T-cell (primary cell): ENCODE data around the gene STK39. TPM values are rescaled to one million over a fixed set of nuclear protein-coding genes. Genes with fewer than 3 reads are reported as not detected.

Experiments
- ATAC-seq, 4 experiments: fragments of 200-7000 bp in 3 of 4; fragments of 150-1000 bp in 1 of 4; cut with Tn5 transposase; replicated peaks in 1 of 4; 1 replicate in 3 of 4; 2 replicates in 1 of 4; pipeline ENCODE4 v1.10.0; 2021; ENCODE audit warnings: moderate library complexity in 3 of 4, mild to moderate bottlenecking in 2 of 4, moderate number of reproducible peaks in 1 of 4
- CTCF ChIA-PET, 2 donors: fragments of 300-600 bp; sonication (Branson Sonifier 250); formaldehyde crosslinking; loops; one replicate each; lab custom pipeline; 2022; ENCODE audit warnings: antibody characterized with exemption in 2 of 2; lab: Charles Lee
- POLR2A ChIA-PET, 2 donors: fragments of 300-600 bp; sonication (Branson Sonifier 250); formaldehyde crosslinking; loops; one replicate each; lab custom pipeline; 2022; ENCODE audit warnings: antibody characterized with exemption in 2 of 2; lab: Charles Lee
- DNase-seq, 35 experiments: peaks; one replicate each; pipeline versions ENCODE4 v3.0.0 to v3.0.0-alpha.2; 2013 to 2023
- H3K27ac ChIP-seq: one replicate; pipeline ENCODE4 v1.5.1; 2013; ENCODE audit warnings: low read length
- H3K27me3 ChIP-seq, 2 experiments: replicated peaks in 1 of 2; 1 replicate in 1 of 2; 2 replicates in 1 of 2; pipeline versions ENCODE4 v1.6.1 to v1.7.0; 2013; ENCODE audit warnings: low read length in 1 of 2, mixed read lengths in 1 of 2; ENCODE audit not compliant: control insufficient read depth in 2 of 2, insufficient read depth in 2 of 2; ENCODE audit errors: extremely low read depth in 1 of 2
- H3K36me3 ChIP-seq, 2 donors: 1 replicate in 1 of 2; 2 replicates in 1 of 2; pipeline versions ENCODE4 v1.6.1 to v1.7.0; 2013; ENCODE audit warnings: low read length in 1 of 2; ENCODE audit not compliant: control insufficient read depth in 2 of 2, insufficient read depth in 1 of 2; ENCODE audit errors: extremely low read depth in 1 of 2
- H3K4me1 ChIP-seq, 2 experiments: 1 replicate in 1 of 2; 2 replicates in 1 of 2; pipeline versions ENCODE4 v1.6.1 to v1.7.0; 2013; ENCODE audit warnings: low read length in 2 of 2, mixed read lengths in 1 of 2; ENCODE audit not compliant: insufficient read depth in 2 of 2, control insufficient read depth in 1 of 2; ENCODE audit errors: extremely low read depth in 1 of 2
- H3K4me3 ChIP-seq, 2 donors: 1 replicate in 1 of 2; 2 replicates in 1 of 2; pipeline versions ENCODE4 v1.5.1 to v1.7.0; 2013; ENCODE audit warnings: mild to moderate bottlenecking in 2 of 2, low read length in 1 of 2, moderate library complexity in 1 of 2; ENCODE audit not compliant: control insufficient read depth in 1 of 2; ENCODE audit errors: extremely low read depth in 1 of 2
- H3K9me3 ChIP-seq: 2 replicates; pipeline ENCODE4 v1.7.0; 2013
- H3K27ac Mint-ChIP-seq, 2 donors: one replicate each; pipeline ENCODE4 v1.8.0; 2020 to 2021; ENCODE audit warnings: mild to moderate bottlenecking in 2 of 2, mixed read lengths in 2 of 2
- H3K27me3 Mint-ChIP-seq, 2 donors: one replicate each; pipeline ENCODE4 v1.8.0; 2021 to 2022; ENCODE audit warnings: mixed read lengths in 2 of 2
- H3K36me3 Mint-ChIP-seq: one replicate; pipeline ENCODE4 v1.8.0; 2021; ENCODE audit warnings: mixed read lengths
- H3K4me1 Mint-ChIP-seq, 3 donors: one replicate each; pipeline ENCODE4 v1.8.0; 2020 to 2022; ENCODE audit warnings: mixed read lengths in 3 of 3, mild to moderate bottlenecking in 1 of 3
- H3K4me3 Mint-ChIP-seq, 3 donors: one replicate each; pipeline ENCODE4 v1.8.0; 2020 to 2022; ENCODE audit warnings: mild to moderate bottlenecking in 3 of 3, mixed read lengths in 3 of 3, moderate library complexity in 3 of 3
- H3K9me3 Mint-ChIP-seq, 3 donors: one replicate each; pipeline ENCODE4 v1.8.0; 2020 to 2022; ENCODE audit warnings: mixed read lengths in 3 of 3
- whole genome bisulfite sequencing: methylation state at CpG from one replicate; pipeline ENCODE4 v1.1.5; 2013; ENCODE audit warnings: missing lambda C conversion rate; ENCODE audit not compliant: insufficient coverage; 5-methylcytosine and 5-hydroxymethylcytosine counted together
- total RNA-seq, 35 experiments: library from RNA in 6 of 35; stranded (reverse) in 6 of 35; fragments of 120-200 nt in 1 of 35; gene quantifications; one replicate each; pipeline versions ENCODE4 v1.2.1 to v1.2.4 and lab custom pipeline; 2013 to 2026

Gene STK39
- total RNA-seq, 5 donors from 2014 or later (not counting 1 experiment from before 2014, with no cell fraction given): 15.4 to 25.8 (median 21.0) TPM

GRCh38 chr2:168194784-168195522, 52.4 kb downstream of the STK39 start:
- Mint-ChIP-seq H3K4me3 (peak overlapping the region; percentile 46 to 67 (median 47)), H3K27me3 (no peaks in the 10 kb centered on the region), H3K4me1 (peaks cover 69 to 89% (median 84%) of the 10 kb centered on the region in 3 donors), H3K27ac (peak overlapping the region; percentile 89 to 95), H3K36me3 (peaks cover 2% of the 10 kb centered on the region), H3K9me3 (no peaks in the 10 kb centered on the region)
- ChIA-PET CTCF (interaction anchor here in 1 of 2 donors (0.8 to 1.1 kb wide), 4 partner anchors 19 to 85 kb away, joined by 3 read pairs; no protein-coding TSS in a partner anchor), POLR2A (interaction anchor here (0.5 to 1.0 kb wide), 7 partner anchors 12 to 557 kb away, joined by 3 to 8 read pairs (median 4); no protein-coding TSS in a partner anchor)
- no peaks in the 10 kb centered on the region for H3K9me3 ChIP-seq
- H3K36me3 ChIP-seq: no peaks in the 10 kb centered on the region
- DNase-seq (peak in 6 of 35 experiments; percentile 3 to 54 (median 12)), ATAC-seq (peak; percentile 26 to 50 (median 43))
- peak overlapping the region; percentile 34 for H3K27ac ChIP-seq
- H3K27me3 ChIP-seq: no peaks in the 10 kb centered on the region
- WGBS: 0% methylated on average over 1 of the region's 7 CpGs
- no peak overlapping the region for H3K4me3 ChIP-seq
- H3K4me1 ChIP-seq: peaks cover 31 to 56% of the 10 kb centered on the region in 2 experiments

- ChIA-PET POLR2A (no interaction called here), CTCF (no interaction called here)
- DNase-seq (peak in 33 of 35 experiments; percentile 9 to 73 (median 38)), ATAC-seq (peak; percentile 93 to 98 (median 96))
- Mint-ChIP-seq H3K27ac (peak overlapping the region; percentile 53 to 81), H3K9me3 (no peaks in the 10 kb centered on the region), H3K4me1 (peaks cover 64 to 88% (median 76%) of the 10 kb centered on the region in 3 donors), H3K36me3 (peaks cover 8% of the 10 kb centered on the region), H3K27me3 (no peaks in the 10 kb centered on the region), H3K4me3 (peak overlapping the region; percentile 8 to 63 (median 57))
- Histone ChIP-seq H3K36me3 (no peaks in the 10 kb centered on the region), H3K27ac (peak overlapping the region; percentile 40), H3K27me3 (no peaks in the 10 kb centered on the region), H3K9me3 (no peaks in the 10 kb centered on the region), H3K4me3 (peak overlapping the region; percentile 1 to 7), H3K4me1 (peaks cover 31 to 57% of the 10 kb centered on the region in 2 experiments)
- WGBS: 0% methylated on average over 1 of the region's 3 CpGs
These were observed 54.4 kb downstream of the STK39 start for GRCh38 chr2:168192839-168193616.

GRCh38 chr2:168191955-168192785, 55.2 kb downstream of the STK39 start:
- Histone ChIP-seq H3K27me3 (no peaks in the 10 kb centered on the region), H3K4me1 (peaks cover 31 to 57% of the 10 kb centered on the region in 2 experiments), H3K9me3 (no peaks in the 10 kb centered on the region), H3K4me3 (no peak overlapping the region), H3K36me3 (no peaks in the 10 kb centered on the region), H3K27ac (no peak overlapping the region)
- Mint-ChIP-seq H3K27ac (peak overlapping the region in 1 of 2 donors; percentile 81), H3K4me1 (peaks cover 62 to 90% (median 81%) of the 10 kb centered on the region in 3 donors), H3K4me3 (peak overlapping the region in 1 of 3 donors; percentile 63), H3K27me3 (no peaks in the 10 kb centered on the region), H3K9me3 (no peaks in the 10 kb centered on the region), H3K36me3 (peaks cover 8% of the 10 kb centered on the region)
- POLR2A ChIA-PET: no interaction called here
- CTCF ChIA-PET: no interaction called here
- ATAC-seq (no peak), DNase-seq (no peak)
- no CpG with 5 or more reads among the region's 6 CpGs for WGBS

GRCh38 chr2:168190590-168191336, 56.6 kb downstream of the STK39 start:
- 88% methylated on average over 4 of the region's 7 CpGs for WGBS
- Mint-ChIP-seq H3K4me1 (peaks cover 58 to 86% (median 80%) of the 10 kb centered on the region in 3 donors), H3K4me3 (no peak overlapping the region), H3K27ac (no peak overlapping the region), H3K27me3 (no peaks in the 10 kb centered on the region), H3K9me3 (no peaks in the 10 kb centered on the region), H3K36me3 (peaks cover 8% of the 10 kb centered on the region)
- no peaks in the 10 kb centered on the region for H3K27me3 ChIP-seq
- H3K27ac ChIP-seq: no peak overlapping the region
- POLR2A ChIA-PET: no interaction called here
- no peak overlapping the region for H3K4me3 ChIP-seq
- ATAC-seq: no peak
- peaks cover 31 to 47% of the 10 kb centered on the region in 2 experiments for H3K4me1 ChIP-seq
- H3K9me3 ChIP-seq: no peaks in the 10 kb centered on the region
- no peaks in the 10 kb centered on the region for H3K36me3 ChIP-seq
- CTCF ChIA-PET: no interaction called here
- DNase-seq: no peak

GRCh38 chr2:168189835-168190569, 57.4 kb downstream of the STK39 start:
- CTCF ChIA-PET: interaction anchor here in 1 of 2 donors (0.9 kb wide), 1 partner anchor 12 kb away, joined by 3 read pairs; no protein-coding TSS in a partner anchor

More at GRCh38 chr2:168189835-168190569, 57.4 kb downstream of the STK39 start:
- no peak for DNase-seq
- no peaks in the 10 kb centered on the region for H3K27me3 Mint-ChIP-seq
- H3K4me3 ChIP-seq: no peak overlapping the region
- H3K9me3 Mint-ChIP-seq: no peaks in the 10 kb centered on the region
- no peak for ATAC-seq
- peaks cover 8% of the 10 kb centered on the region for H3K36me3 Mint-ChIP-seq
- WGBS: 90% methylated on average over 2 of the region's 9 CpGs
- no peak overlapping the region for H3K27ac ChIP-seq
- no peaks in the 10 kb centered on the region for H3K27me3 ChIP-seq
- no peaks in the 10 kb centered on the region for H3K36me3 ChIP-seq
- H3K9me3 ChIP-seq: no peaks in the 10 kb centered on the region
- POLR2A ChIA-PET: no interaction called here
- H3K27ac Mint-ChIP-seq: no peak overlapping the region
- peaks cover 57 to 86% (median 80%) of the 10 kb centered on the region in 3 donors for H3K4me1 Mint-ChIP-seq
- no peak overlapping the region for H3K4me3 Mint-ChIP-seq
- H3K4me1 ChIP-seq: peaks cover 27 to 40% of the 10 kb centered on the region in 2 experiments
